ENCODE data around the gene FAAH. TPM values are rescaled to one million over a fixed set of nuclear protein-coding genes. Genes with fewer than 3 reads are reported as not detected.

FAAH gene
- polyA plus RNA-seq, 1 experiment: 1.8 TPM

GRCh38 chr1:46400421-46400820 lies 6.3 kb downstream of the FAAH start:
- no peaks in the 10 kb centered on the region for H3K36me3 ChIP-seq (ENCODE audit: control insufficient read depth, insufficient read depth, low read length)
- no peak overlapping the region for H3K4me3 ChIP-seq (ENCODE audit: low read depth, low read length)
- TF ChIP-seq, protein P1, sequence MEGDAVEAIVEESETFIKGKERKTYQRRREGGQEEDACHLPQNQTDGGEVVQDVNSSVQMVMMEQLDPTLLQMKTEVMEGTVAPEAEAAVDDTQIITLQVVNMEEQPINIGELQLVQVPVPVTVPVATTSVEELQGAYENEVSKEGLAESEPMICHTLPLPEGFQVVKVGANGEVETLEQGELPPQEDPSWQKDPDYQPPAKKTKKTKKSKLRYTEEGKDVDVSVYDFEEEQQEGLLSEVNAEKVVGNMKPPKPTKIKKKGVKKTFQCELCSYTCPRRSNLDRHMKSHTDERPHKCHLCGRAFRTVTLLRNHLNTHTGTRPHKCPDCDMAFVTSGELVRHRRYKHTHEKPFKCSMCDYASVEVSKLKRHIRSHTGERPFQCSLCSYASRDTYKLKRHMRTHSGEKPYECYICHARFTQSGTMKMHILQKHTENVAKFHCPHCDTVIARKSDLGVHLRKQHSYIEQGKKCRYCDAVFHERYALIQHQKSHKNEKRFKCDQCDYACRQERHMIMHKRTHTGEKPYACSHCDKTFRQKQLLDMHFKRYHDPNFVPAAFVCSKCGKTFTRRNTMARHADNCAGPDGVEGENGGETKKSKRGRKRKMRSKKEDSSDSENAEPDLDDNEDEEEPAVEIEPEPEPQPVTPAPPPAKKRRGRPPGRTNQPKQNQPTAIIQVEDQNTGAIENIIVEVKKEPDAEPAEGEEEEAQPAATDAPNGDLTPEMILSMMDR (IDR thresholded peaks at IDR 0.05; ENCODE audit: insufficient read depth, low read depth, low read length): no peak
- DNase-seq (ENCODE audit: low read depth): no peak
- ChIA-PET POLR2A (no interaction called here), CTCF (interaction anchor here (1.4 to 1.5 kb wide), 2 partner anchors 122 to 128 kb away, joined by 3 read pairs; no protein-coding TSS in a partner anchor)
- peaks cover 9% of the 10 kb centered on the region for H3K27me3 ChIP-seq (ENCODE audit: control insufficient read depth, insufficient read depth, low read length)

GRCh38 chr1:46401154-46401913 lies 7.2 kb downstream of the FAAH start:
- Histone ChIP-seq H3K4me3 (ENCODE audit: low read depth, low read length) (no peak overlapping the region), H3K36me3 (ENCODE audit: control insufficient read depth, insufficient read depth, low read length) (no peaks in the 10 kb centered on the region), H3K27me3 (ENCODE audit: control insufficient read depth, insufficient read depth, low read length) (peaks cover 3% of the 10 kb centered on the region)
- DNase-seq (ENCODE audit: low read depth): no peak
- ChIA-PET CTCF (interaction anchor here (0.6 to 2.0 kb wide), 7 partner anchors 9 to 127 kb away, joined by 3 to 7 read pairs (median 3); no protein-coding TSS in a partner anchor), POLR2A (no interaction called here)
- TF ChIP-seq, protein P1 (IDR thresholded peaks at IDR 0.05; ENCODE audit: insufficient read depth, low read depth, low read length): no peak

GRCh38 chr1:46401964-46402626 lies 8.0 kb downstream of the FAAH start:
- TF ChIP-seq, protein P1 (IDR thresholded peaks at IDR 0.05; ENCODE audit: insufficient read depth, low read depth, low read length): no peak
- H3K36me3 ChIP-seq (ENCODE audit: control insufficient read depth, insufficient read depth, low read length): no peaks in the 10 kb centered on the region
- peaks cover 3% of the 10 kb centered on the region for H3K27me3 ChIP-seq (ENCODE audit: control insufficient read depth, insufficient read depth, low read length)
- POLR2A ChIA-PET: no interaction called here
- H3K4me3 ChIP-seq (ENCODE audit: low read depth, low read length): no peak overlapping the region
- peak; percentile 55 for DNase-seq (ENCODE audit: low read depth)
- CTCF ChIA-PET: interaction anchor here (0.6 to 2.0 kb wide), 9 partner anchors 9 to 323 kb away, joined by 3 to 7 read pairs (median 3); no protein-coding TSS in a partner anchor

DNA sequence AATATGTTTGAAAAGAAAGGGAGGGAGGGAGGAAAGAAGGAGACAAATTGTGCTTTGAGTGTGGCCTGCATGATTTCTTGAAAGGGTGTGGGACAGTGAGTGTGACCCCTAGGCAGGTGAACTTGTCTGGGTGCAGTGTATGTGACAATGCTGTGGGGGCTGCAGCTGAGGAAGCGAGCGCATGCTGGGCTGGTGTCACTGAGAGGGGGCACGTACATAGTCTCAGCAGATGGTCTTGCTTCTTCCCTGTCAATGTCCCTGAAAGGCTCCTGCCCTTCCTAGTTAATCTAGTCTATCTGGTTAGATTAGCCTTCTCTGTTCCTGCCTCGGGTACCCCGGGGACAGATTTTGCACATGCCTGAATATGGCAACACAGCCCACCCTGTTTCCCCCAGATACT lies 9.8 kb downstream of the FAAH start:
- Histone ChIP-seq H3K4me3 (ENCODE audit: low read depth, low read length) (no peak overlapping the region), H3K36me3 (ENCODE audit: control insufficient read depth, insufficient read depth, low read length) (no peaks in the 10 kb centered on the region), H3K27me3 (ENCODE audit: control insufficient read depth, insufficient read depth, low read length) (peaks cover 2% of the 10 kb centered on the region; the same call in 1 of the 2 replicates)
- ChIA-PET CTCF (interaction anchor here (0.6 to 1.2 kb wide), 3 partner anchors 46 to 321 kb away, joined by 3 to 4 read pairs (median 4); no protein-coding TSS in a partner anchor), POLR2A (no interaction called here)
- no peak for DNase-seq (ENCODE audit: low read depth)
- TF ChIP-seq, protein P1 (IDR thresholded peaks at IDR 0.05; ENCODE audit: insufficient read depth, low read depth, low read length): no peak

Measured in BJ (cell line).